Ishikawa (cell line): ENCODE data around the gene PLCG1.

ENCODE experiments used
- CEBPB ChIP-seq: IDR thresholded peaks from 2 replicates; pipeline ENCODE4 v1.6.1; 2012
- EGR1 ChIP-seq: IDR thresholded peaks from 2 replicates; pipeline ENCODE4 v1.6.1; 2012
- FOXM1 ChIP-seq: IDR thresholded peaks from 2 replicates; pipeline ENCODE4 v1.6.1; 2012; ENCODE audit warnings: low read depth, borderline replicate concordance
- TF ChIP-seq, protein P1 (sequence below): IDR thresholded peaks from 2 replicates; pipeline ENCODE4 v1.6.1; 2012
- TF ChIP-seq, protein P2 (sequence below): IDR thresholded peaks from 2 replicates; pipeline ENCODE4 v1.6.1; 2012; ENCODE audit warnings: low read depth, mild to moderate bottlenecking

DNA sequence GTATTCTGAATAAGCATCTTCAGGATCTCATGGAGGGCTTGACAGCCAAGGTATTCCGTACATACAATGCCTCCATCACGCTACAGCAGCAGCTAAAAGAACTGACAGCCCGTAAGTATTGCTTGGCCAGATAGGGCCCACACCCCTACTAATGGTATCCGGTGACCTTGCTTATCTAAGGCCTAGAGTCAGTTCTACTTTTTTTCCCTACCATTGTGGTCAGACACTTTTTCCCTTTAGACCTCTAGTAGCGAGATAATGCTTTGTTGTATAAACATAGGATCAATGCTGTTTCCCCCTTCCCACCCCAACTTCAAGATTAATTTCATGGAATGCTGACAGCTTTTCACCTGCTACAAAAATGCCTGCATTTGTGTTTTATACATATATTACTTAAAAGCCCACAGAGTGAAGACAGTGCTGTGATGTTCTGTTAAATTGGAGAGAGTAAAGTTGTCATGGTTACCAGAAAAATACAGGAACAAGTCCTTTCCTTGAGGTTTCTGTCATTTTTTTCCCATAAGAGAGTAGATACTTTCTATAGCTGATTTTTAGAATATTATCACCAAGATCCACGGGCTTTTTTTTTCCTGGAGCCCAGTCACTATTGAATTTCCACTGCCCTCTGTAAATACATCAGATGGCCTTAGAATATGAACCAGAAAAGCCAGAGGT is 20.9 kb upstream of the PLCG1 start:
- TF ChIP-seq, protein P1, sequence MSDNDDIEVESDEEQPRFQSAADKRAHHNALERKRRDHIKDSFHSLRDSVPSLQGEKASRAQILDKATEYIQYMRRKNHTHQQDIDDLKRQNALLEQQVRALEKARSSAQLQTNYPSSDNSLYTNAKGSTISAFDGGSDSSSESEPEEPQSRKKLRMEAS = no peak
- no peak for TF ChIP-seq EGR1
- TF ChIP-seq, protein P2, sequence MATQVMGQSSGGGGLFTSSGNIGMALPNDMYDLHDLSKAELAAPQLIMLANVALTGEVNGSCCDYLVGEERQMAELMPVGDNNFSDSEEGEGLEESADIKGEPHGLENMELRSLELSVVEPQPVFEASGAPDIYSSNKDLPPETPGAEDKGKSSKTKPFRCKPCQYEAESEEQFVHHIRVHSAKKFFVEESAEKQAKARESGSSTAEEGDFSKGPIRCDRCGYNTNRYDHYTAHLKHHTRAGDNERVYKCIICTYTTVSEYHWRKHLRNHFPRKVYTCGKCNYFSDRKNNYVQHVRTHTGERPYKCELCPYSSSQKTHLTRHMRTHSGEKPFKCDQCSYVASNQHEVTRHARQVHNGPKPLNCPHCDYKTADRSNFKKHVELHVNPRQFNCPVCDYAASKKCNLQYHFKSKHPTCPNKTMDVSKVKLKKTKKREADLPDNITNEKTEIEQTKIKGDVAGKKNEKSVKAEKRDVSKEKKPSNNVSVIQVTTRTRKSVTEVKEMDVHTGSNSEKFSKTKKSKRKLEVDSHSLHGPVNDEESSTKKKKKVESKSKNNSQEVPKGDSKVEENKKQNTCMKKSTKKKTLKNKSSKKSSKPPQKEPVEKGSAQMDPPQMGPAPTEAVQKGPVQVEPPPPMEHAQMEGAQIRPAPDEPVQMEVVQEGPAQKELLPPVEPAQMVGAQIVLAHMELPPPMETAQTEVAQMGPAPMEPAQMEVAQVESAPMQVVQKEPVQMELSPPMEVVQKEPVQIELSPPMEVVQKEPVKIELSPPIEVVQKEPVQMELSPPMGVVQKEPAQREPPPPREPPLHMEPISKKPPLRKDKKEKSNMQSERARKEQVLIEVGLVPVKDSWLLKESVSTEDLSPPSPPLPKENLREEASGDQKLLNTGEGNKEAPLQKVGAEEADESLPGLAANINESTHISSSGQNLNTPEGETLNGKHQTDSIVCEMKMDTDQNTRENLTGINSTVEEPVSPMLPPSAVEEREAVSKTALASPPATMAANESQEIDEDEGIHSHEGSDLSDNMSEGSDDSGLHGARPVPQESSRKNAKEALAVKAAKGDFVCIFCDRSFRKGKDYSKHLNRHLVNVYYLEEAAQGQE = no peak
- TF ChIP-seq FOXM1 = no peak
- TF ChIP-seq CEBPB = no peak
